Vagina (tissue), 2 donors: ENCODE measurements around the gene PSMA3. TPM values are rescaled to one million over a fixed set of nuclear protein-coding genes. Genes with fewer than 3 reads are reported as not detected.

ENCODE experiments used
- DNase-seq, 2 donors: peaks; one replicate each; pipeline ENCODE4 v3.0.0-alpha.2; 2017; ENCODE audit errors: extremely low spot score in 2 of 2
- H3K27ac ChIP-seq: fragments of 200-600 bp; sonication (generic); one replicate; pipeline ENCODE4 v1.5.1; 2019
- H3K27me3 ChIP-seq: fragments of 200-600 bp; sonication (generic); one replicate; pipeline ENCODE4 v1.5.1; 2019
- H3K36me3 ChIP-seq, 2 donors: fragments of 200-600 bp; sonication (generic); one replicate each; pipeline ENCODE4 v1.5.1; 2017 to 2019
- H3K4me1 ChIP-seq: fragments of 200-600 bp; sonication (generic); one replicate; pipeline ENCODE4 v1.5.1; 2019
- H3K4me3 ChIP-seq, 2 donors: fragments of 200-600 bp; sonication (generic); 1 replicate in 1 of 2; 2 replicates in 1 of 2; pipeline ENCODE4 v1.5.1; 2016 to 2019
- H3K9me3 ChIP-seq: fragments of 200-600 bp; sonication (generic); one replicate; pipeline ENCODE4 v1.5.1; 2019
- POLR2A ChIP-seq, 2 donors: fragments of 450-650 bp; IDR thresholded peaks; one replicate each; pipeline ENCODE4 v1.6.1; 2017; ENCODE audit warnings: antibody characterized with exemption in 2 of 2, mild to moderate bottlenecking in 2 of 2, moderate library complexity in 2 of 2
- POLR2AphosphoS5 ChIP-seq, 2 donors: sonication (generic); formaldehyde crosslinking; IDR thresholded peaks; one replicate each; pipeline ENCODE4 v1.9.0; 2017; ENCODE audit warnings: antibody characterized with exemption in 2 of 2, mild to moderate bottlenecking in 2 of 2, low read depth in 1 of 2; ENCODE audit not compliant: insufficient read depth in 1 of 2
- intact Hi-C: fragments of 100-400 bp; cut with DNase I; formaldehyde crosslinking; loops from one replicate; pipeline ENCODE4 v1.15.1; 2023
- total RNA-seq: library from RNA; depleted of rRNA; stranded (reverse); fragments of >200 nt; gene quantifications from one replicate; pipeline ENCODE4 v1.2.3, GENCODE V29; 2016
- TF ChIP-seq, protein P1 (sequence below), 3 experiments: fragments of 450-650 bp in 2 of 3; fragments of 200-600 bp in 1 of 3; sonication (generic) in 1 of 3; IDR thresholded peaks; one replicate each; pipeline ENCODE4 v1.5.1; 2017 to 2019; ENCODE audit warnings: antibody characterized with exemption in 3 of 3, mild to moderate bottlenecking in 2 of 3, moderate library complexity in 2 of 3

Gene PSMA3
- total RNA-seq, 1 donor from 2014 or later, result 73.7 TPM

DNA sequence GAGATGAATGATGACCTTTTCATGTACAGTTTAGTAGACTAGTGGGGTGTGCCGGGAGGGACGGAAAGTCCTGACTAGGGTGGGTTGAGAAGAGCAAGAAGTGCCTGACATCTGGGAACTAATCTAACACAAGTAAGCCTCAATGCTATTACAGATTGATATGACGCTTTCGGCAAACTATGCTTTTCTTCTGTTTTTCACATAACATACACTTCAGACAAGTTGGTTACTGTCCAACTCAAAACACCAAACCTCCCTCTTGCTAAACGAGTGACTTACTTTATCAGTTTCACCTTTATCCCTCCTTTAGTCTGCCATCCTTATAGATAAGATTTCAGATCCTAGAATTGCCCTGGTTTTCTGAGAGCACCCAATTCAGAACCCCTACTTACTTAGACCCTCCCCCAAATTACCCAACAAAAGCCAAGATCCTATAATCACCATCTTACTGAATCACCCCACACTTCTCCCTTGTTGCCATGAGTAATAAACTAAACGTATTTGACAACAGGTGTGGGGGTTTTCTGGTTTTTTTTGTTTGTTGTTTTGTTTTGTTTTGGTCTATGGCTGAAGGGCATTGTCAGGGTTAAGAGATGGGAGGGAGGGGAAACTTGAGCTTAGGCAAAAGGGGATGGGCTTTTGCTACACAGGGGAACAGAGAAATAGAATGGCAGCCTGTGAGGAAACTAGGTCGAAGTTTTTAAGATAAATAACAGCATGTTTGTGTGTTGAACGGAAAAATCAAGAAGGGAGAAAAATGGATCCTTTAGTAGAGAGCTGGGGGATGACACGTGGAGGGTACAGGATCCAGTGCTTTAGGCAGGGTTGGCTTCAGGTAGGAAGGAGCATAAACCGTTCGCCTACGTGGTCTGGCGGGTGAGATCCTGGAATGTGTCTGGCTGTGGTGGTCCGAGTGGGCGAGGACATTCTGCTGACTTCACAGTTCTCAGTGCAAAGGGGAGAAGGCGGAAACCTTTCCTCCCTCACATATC is 6.1 kb upstream of the PSMA3 start:
- no peak for DNase-seq
- Histone ChIP-seq H3K4me1 (peaks cover 4% of the 10 kb centered on the region), H3K27ac (peak overlapping the region; percentile 82), H3K9me3 (no peaks in the 10 kb centered on the region), H3K4me3 (peak overlapping the region; percentile 55 to 56), H3K27me3 (no peaks in the 10 kb centered on the region), H3K36me3 (no peaks in the 10 kb centered on the region)
- intact Hi-C loops, result no loop called here
- TF ChIP-seq, protein P1, sequence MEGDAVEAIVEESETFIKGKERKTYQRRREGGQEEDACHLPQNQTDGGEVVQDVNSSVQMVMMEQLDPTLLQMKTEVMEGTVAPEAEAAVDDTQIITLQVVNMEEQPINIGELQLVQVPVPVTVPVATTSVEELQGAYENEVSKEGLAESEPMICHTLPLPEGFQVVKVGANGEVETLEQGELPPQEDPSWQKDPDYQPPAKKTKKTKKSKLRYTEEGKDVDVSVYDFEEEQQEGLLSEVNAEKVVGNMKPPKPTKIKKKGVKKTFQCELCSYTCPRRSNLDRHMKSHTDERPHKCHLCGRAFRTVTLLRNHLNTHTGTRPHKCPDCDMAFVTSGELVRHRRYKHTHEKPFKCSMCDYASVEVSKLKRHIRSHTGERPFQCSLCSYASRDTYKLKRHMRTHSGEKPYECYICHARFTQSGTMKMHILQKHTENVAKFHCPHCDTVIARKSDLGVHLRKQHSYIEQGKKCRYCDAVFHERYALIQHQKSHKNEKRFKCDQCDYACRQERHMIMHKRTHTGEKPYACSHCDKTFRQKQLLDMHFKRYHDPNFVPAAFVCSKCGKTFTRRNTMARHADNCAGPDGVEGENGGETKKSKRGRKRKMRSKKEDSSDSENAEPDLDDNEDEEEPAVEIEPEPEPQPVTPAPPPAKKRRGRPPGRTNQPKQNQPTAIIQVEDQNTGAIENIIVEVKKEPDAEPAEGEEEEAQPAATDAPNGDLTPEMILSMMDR (IDR thresholded peaks at IDR 0.05), result no peak
- no peak for TF ChIP-seq POLR2AphosphoS5 (IDR thresholded peaks at IDR 0.05; ENCODE audit: insufficient read depth in 1 of 2, low read depth in 1 of 2)
- no peak for TF ChIP-seq POLR2A (IDR thresholded peaks at IDR 0.05)

DNA sequence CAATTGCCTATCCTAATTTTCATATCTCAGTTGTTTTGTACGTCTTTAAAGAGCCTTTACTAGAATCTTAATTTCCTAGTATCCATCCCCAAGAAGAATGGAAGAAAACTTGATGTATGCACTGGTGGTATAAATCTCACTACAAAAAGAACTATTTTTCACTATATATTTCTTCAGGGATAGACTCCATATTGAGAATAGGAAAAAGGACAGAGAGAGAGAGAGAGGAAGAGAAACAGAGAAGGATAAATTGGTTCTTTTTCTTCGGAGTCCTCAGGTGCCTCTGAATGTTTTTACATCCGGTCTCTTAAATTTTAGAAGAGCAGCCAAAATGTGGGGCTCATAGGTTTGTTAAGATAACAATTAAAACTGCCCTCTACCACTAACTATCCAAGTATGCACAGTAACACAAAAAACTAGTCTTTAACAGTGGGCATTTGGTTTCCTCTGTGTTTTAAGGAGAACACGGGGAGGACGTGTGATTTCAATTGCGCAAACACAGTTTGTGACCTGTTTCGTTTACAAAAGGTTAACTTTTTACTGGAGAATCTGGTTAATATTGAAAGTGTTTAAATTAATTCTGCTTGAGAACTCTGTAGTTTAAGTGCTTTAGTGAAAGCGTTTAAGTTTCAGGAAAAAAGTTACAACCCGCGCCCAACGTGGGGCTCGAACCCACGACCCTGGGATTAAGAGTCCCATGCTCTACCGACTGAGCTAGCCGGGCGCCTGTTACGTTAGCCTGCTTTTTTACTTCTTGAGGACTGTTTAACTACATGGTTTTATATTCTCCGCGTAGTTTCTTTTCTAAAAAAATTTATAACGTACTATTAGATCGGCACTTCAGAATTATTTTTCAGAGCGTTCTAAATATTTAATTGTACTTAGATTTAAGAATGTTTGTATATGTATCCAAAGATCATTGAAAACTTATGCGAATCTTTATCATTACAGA is 5.1 kb upstream of the PSMA3 start:
- intact Hi-C loops, result loop anchor here (2.0 kb wide), 1 partner anchor 59 kb away; the partner anchor contains the start of gene ARID4A
- Histone ChIP-seq H3K9me3 (no peaks in the 10 kb centered on the region), H3K36me3 (no peaks in the 10 kb centered on the region), H3K4me1 (peaks cover 7% of the 10 kb centered on the region), H3K27me3 (no peaks in the 10 kb centered on the region), H3K4me3 (peak overlapping the region; percentile 55 to 56), H3K27ac (peak overlapping the region; percentile 82)
- TF ChIP-seq POLR2AphosphoS5 (IDR thresholded peaks at IDR 0.05; ENCODE audit: insufficient read depth in 1 of 2, low read depth in 1 of 2), result peak in 1 of 2 donors; percentile 87
- TF ChIP-seq, protein P1 (IDR thresholded peaks at IDR 0.05), result no peak
- peak in 1 of 2 donors; percentile 90 for DNase-seq

DNA sequence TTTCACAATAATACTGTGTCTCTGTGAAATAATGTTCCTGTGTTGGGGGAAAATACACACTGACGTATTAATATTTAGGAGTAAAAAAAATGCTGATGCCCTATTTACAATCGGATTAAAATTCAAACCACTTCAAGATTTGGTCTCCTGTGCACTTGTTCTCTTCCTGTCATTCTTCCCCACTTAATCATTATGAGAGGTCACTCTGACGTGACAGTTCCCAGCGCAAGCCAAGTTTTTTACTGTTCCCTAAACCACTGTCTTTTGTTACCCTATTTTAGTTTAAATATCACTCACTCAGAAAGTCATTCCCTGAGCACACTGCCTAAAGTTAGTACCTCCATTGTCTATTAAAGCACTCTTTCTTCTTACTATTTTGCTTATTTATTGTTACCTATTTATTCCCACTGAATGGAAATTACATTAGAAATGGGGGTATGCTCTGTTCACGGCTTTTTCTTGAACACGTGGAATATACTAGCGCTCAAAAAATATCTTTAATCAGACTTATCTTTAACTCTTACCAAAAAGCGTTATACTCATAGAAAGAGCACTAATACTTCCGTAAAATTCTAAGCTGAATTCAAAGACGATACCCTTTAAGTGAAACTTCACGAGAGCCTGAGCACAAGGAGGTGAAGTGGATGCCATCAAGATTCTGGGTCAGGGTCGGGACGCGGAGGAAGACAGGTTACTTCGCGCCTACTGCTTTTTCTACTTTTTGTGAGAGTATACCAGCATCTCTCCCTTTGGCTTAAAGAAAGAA is 670 bp upstream of the PSMA3 start:
- Histone ChIP-seq H3K36me3 (no peaks in the 10 kb centered on the region), H3K9me3 (no peaks in the 10 kb centered on the region), H3K4me3 (peak overlapping the region; percentile 71 to 87), H3K27me3 (no peaks in the 10 kb centered on the region), H3K4me1 (peaks cover 31% of the 10 kb centered on the region), H3K27ac (peak overlapping the region; percentile 91)
- intact Hi-C loops, result no loop called here
- no peak for TF ChIP-seq POLR2A (IDR thresholded peaks at IDR 0.05)
- TF ChIP-seq, protein P1 (IDR thresholded peaks at IDR 0.05), result no peak
- no peak for TF ChIP-seq POLR2AphosphoS5 (IDR thresholded peaks at IDR 0.05; ENCODE audit: insufficient read depth in 1 of 2, low read depth in 1 of 2)
- no peak for DNase-seq

DNA sequence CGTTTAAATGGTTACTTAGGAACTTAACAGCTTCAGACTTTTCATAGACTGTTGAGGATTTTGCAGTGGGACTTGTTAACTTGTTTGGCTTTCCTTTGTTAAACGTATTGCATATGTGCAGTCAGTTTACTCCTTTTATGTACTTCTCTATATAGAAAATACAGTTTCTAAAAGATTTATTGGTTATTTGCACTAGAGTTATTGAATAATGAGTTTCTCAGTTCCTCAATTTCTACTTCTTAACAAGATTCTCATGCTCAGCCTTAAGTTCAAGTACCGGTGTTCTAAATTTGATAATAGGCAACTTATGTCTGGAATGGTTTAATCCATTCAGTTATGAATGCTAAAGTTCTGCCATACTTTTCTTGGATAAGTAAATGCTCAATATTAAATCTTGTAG is 919 bp downstream of the PSMA3 start:
- intact Hi-C loops, result no loop called here

More for the DNA sequence above, 919 bp downstream of the PSMA3 start:
- H3K36me3 ChIP-seq, result no peaks in the 10 kb centered on the region
- H3K4me1 ChIP-seq, result peaks cover 31% of the 10 kb centered on the region
- TF ChIP-seq POLR2AphosphoS5 (IDR thresholded peaks at IDR 0.05; ENCODE audit: insufficient read depth in 1 of 2, low read depth in 1 of 2) (no peak), POLR2A (IDR thresholded peaks at IDR 0.05) (no peak)
- TF ChIP-seq, protein P1 (IDR thresholded peaks at IDR 0.05), result no peak
- H3K9me3 ChIP-seq, result no peaks in the 10 kb centered on the region
- no peak for DNase-seq
- peak overlapping the region; percentile 71 to 87 for H3K4me3 ChIP-seq
- H3K27me3 ChIP-seq, result no peaks in the 10 kb centered on the region
- peak overlapping the region; percentile 91 for H3K27ac ChIP-seq
